Neural cell (in vitro differentiated cells): ENCODE data around the gene RBM33. TPM values are rescaled to one million over a fixed set of nuclear protein-coding genes. Genes with fewer than 3 reads are reported as not detected.

Experiments
- H2AFZ ChIP-seq: fragments of 200-600, 300-800 bp; sonication (generic), shearing (Covaris generic); 2 replicates; pipeline ENCODE4 v1.6.0; 2014; ENCODE audit warnings: low read depth, mild to moderate bottlenecking, antibody characterized with exemption, low read length, moderate library complexity
- H3F3A ChIP-seq: fragments of 200-600 bp; shearing (Covaris generic); 2 replicates; pipeline ENCODE4 v1.6.1; 2016; ENCODE audit warnings: mild to moderate bottlenecking, moderate library complexity, mixed read lengths, antibody characterized with exemption, low read length; ENCODE audit not compliant: insufficient read depth, poor library complexity, severe bottlenecking
- H3K27ac ChIP-seq: fragments of 200-600, 300-800 bp; sonication (generic), shearing (Covaris generic); 2 replicates; pipeline ENCODE4 v1.5.1; 2014; ENCODE audit warnings: mild to moderate bottlenecking, low read length, moderate library complexity
- H3K27me3 ChIP-seq: fragments of 300-800, 200-600 bp; sonication (generic), shearing (Covaris generic); 2 replicates; pipeline ENCODE4 v1.6.0; 2014; ENCODE audit warnings: mild to moderate bottlenecking, low read depth, low read length, moderate library complexity; ENCODE audit not compliant: insufficient read depth
- H3K36me3 ChIP-seq: fragments of 300-800, 200-600 bp; sonication (generic), shearing (Covaris generic); 2 replicates; pipeline ENCODE4 v1.5.1; 2014; ENCODE audit warnings: mild to moderate bottlenecking, antibody characterized with exemption, low read length, moderate library complexity; ENCODE audit not compliant: insufficient read depth
- H3K4me2 ChIP-seq: fragments of 300-800, 200-600 bp; sonication (generic), shearing (Covaris generic); 2 replicates; pipeline ENCODE4 v1.6.0; 2014; ENCODE audit warnings: mild to moderate bottlenecking, low read length
- H3K4me3 ChIP-seq: fragments of 300-800, 200-600 bp; sonication (generic), shearing (Covaris generic); 2 replicates; pipeline ENCODE4 v1.5.1; 2014; ENCODE audit warnings: mild to moderate bottlenecking, low read length, moderate library complexity
- H3K79me2 ChIP-seq: fragments of 200-600 bp; shearing (Covaris generic); replicated peaks from 2 replicates; pipeline ENCODE4 v1.6.0; 2014; ENCODE audit warnings: mild to moderate bottlenecking, low read length, moderate library complexity; ENCODE audit not compliant: insufficient read depth
- H3K9ac ChIP-seq: fragments of 300-800, 200-600 bp; sonication (generic), shearing (Covaris generic); 2 replicates; pipeline ENCODE4 v1.6.1; 2016; ENCODE audit warnings: mild to moderate bottlenecking, low read length, mixed read lengths
- H3K9me2 ChIP-seq: fragments of 200-600 bp; shearing (Covaris generic); 2 replicates; pipeline ENCODE4 v1.6.1; 2016; ENCODE audit warnings: mild to moderate bottlenecking, low read length, mixed read lengths; ENCODE audit not compliant: insufficient read depth
- H3K9me3 ChIP-seq: fragments of 200-600, 300-800 bp; sonication (generic), shearing (Covaris generic); 2 replicates; pipeline ENCODE4 v1.6.1; 2016; ENCODE audit warnings: mild to moderate bottlenecking, mixed run types, low read length, moderate library complexity, mixed read lengths
- H4K20me1 ChIP-seq: fragments of 200-600 bp; shearing (Covaris generic); 2 replicates; pipeline ENCODE4 v1.6.1; 2016; ENCODE audit warnings: mild to moderate bottlenecking, mixed run types; ENCODE audit not compliant: insufficient read depth
- EP300 ChIP-seq: fragments of 450-650 bp; conservative IDR thresholded peaks from 2 replicates; pipeline ENCODE4 v1.6.1; 2014; ENCODE audit warnings: antibody characterized with exemption, mild to moderate bottlenecking, moderate library complexity; ENCODE audit not compliant: poor library complexity, severe bottlenecking
- EZH2 ChIP-seq: fragments of 200-600, 300-800 bp; shearing (Covaris generic), sonication (generic); IDR thresholded peaks from 2 replicates; pipeline ENCODE4 v1.6.1; 2014; ENCODE audit warnings: antibody characterized with exemption, low read length, borderline replicate concordance, mild to moderate bottlenecking; ENCODE audit not compliant: insufficient read depth, poor library complexity, severe bottlenecking
- MXI1 ChIP-seq: fragments of 450-650 bp; conservative IDR thresholded peaks from 2 replicates; pipeline ENCODE4 v1.6.1; 2014; ENCODE audit warnings: antibody characterized with exemption, mild to moderate bottlenecking; ENCODE audit not compliant: poor library complexity, severe bottlenecking
- POLR2AphosphoS5 ChIP-seq: IDR thresholded peaks from 2 replicates; pipeline ENCODE4 v1.6.1; 2012
- RAD21 ChIP-seq: fragments of 450-650 bp; conservative IDR thresholded peaks from 2 replicates; pipeline ENCODE4 v1.6.1; 2014; ENCODE audit warnings: antibody characterized with exemption, mild to moderate bottlenecking, moderate library complexity
- REST ChIP-seq: IDR thresholded peaks from 2 replicates; pipeline ENCODE4 v1.6.1; 2012; ENCODE audit warnings: borderline replicate concordance
- SMC3 ChIP-seq: fragments of 450-650 bp; conservative IDR thresholded peaks from 2 replicates; pipeline ENCODE4 v1.6.1; 2014; ENCODE audit warnings: antibody characterized with exemption, mild to moderate bottlenecking, moderate library complexity; ENCODE audit not compliant: poor library complexity
- TAF1 ChIP-seq: IDR thresholded peaks from 2 replicates; pipeline ENCODE4 v1.6.1; 2012; ENCODE audit warnings: low read depth
- polyA plus RNA-seq: library from polyadenylated mRNA; depleted of rRNA; stranded (reverse); fragments of >200 nt; gene quantifications from 2 replicates; pipeline ENCODE4 v1.2.3, GENCODE V29; 2014
- TF ChIP-seq, protein P1 (sequence below): fragments of 450-650 bp; IDR thresholded peaks from 2 replicates; pipeline ENCODE4 v1.5.1; 2014; ENCODE audit warnings: antibody characterized with exemption, mild to moderate bottlenecking, moderate library complexity; ENCODE audit not compliant: poor library complexity, severe bottlenecking

The RBM33 gene
- polyA plus RNA-seq, 1 donor from 2014 or later = 53.2 TPM

- no peaks in the 10 kb centered on the region for H3K9me2 ChIP-seq
- H3K79me2 ChIP-seq = peaks cover 17% of the 10 kb centered on the region
- H3F3A ChIP-seq = peaks cover 5% of the 10 kb centered on the region
- no peaks in the 10 kb centered on the region for H4K20me1 ChIP-seq
- no peak overlapping the region for H3K4me3 ChIP-seq
- H3K27ac ChIP-seq = no peak overlapping the region
- TF ChIP-seq POLR2AphosphoS5 (no peak), REST (no peak), EP300 (no peak), EZH2 (no peak), MXI1 (no peak), TAF1 (no peak), SMC3 (no peak)
- no peak overlapping the region for H2AFZ ChIP-seq
- H3K36me3 ChIP-seq = no peaks in the 10 kb centered on the region
- H3K4me2 ChIP-seq = no peak overlapping the region
- no peak overlapping the region for H3K9ac ChIP-seq
- H3K27me3 ChIP-seq = no peaks in the 10 kb centered on the region
- H3K9me3 ChIP-seq = no peaks in the 10 kb centered on the region
Measured at GRCh38 chr7:155717010-155717744, 72.7 kb downstream of the RBM33 start.

DNA sequence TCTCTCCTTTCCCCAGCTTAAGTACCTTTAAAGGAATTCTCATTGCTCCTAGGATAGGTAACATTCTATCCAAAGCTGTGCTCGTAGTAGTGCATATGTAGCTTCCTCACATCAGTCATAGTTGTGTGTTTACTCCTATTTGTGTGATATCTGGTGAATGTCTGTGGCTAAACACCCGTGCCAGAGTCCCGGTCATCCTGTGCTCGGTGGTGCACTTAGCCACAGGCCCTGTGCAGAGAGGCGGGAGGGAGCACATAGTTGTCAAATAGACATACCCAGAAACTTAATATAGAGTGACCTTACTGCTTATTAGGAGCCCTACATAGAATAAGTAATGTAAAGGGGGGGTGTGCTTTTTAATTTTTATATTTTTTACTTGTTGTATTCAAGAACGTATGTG, 76.6 kb downstream of the RBM33 start:
- Histone ChIP-seq H3K79me2 (peaks cover 23% of the 10 kb centered on the region), H3K9me2 (no peaks in the 10 kb centered on the region), H3K9ac (no peak overlapping the region), H3F3A (no peaks in the 10 kb centered on the region), H3K4me2 (no peak overlapping the region), H3K27ac (no peak overlapping the region), H3K27me3 (no peaks in the 10 kb centered on the region), H3K36me3 (no peaks in the 10 kb centered on the region), H2AFZ (no peak overlapping the region), H3K4me3 (no peak overlapping the region), H3K9me3 (no peaks in the 10 kb centered on the region), H4K20me1 (no peaks in the 10 kb centered on the region)
- no peak for TF ChIP-seq SMC3
- no peak for TF ChIP-seq TAF1
- TF ChIP-seq EZH2 = no peak
- TF ChIP-seq RAD21 = no peak
- no peak for TF ChIP-seq REST
- TF ChIP-seq, protein P1, sequence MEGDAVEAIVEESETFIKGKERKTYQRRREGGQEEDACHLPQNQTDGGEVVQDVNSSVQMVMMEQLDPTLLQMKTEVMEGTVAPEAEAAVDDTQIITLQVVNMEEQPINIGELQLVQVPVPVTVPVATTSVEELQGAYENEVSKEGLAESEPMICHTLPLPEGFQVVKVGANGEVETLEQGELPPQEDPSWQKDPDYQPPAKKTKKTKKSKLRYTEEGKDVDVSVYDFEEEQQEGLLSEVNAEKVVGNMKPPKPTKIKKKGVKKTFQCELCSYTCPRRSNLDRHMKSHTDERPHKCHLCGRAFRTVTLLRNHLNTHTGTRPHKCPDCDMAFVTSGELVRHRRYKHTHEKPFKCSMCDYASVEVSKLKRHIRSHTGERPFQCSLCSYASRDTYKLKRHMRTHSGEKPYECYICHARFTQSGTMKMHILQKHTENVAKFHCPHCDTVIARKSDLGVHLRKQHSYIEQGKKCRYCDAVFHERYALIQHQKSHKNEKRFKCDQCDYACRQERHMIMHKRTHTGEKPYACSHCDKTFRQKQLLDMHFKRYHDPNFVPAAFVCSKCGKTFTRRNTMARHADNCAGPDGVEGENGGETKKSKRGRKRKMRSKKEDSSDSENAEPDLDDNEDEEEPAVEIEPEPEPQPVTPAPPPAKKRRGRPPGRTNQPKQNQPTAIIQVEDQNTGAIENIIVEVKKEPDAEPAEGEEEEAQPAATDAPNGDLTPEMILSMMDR = no peak
- TF ChIP-seq MXI1 = no peak
- TF ChIP-seq EP300 = no peak
- TF ChIP-seq POLR2AphosphoS5 = no peak
